GM12872 (cell line): Measurements from ENCODE around the gene UNC13A.

Experiments used
- TF ChIP-seq, protein P1 (sequence below): IDR thresholded peaks from 3 replicates; pipeline ENCODE4 v1.5.1; 2011; ENCODE audit warnings: low read depth, mild to moderate bottlenecking, low read length, moderate library complexity; ENCODE audit not compliant: insufficient read depth

Gene UNC13A

DNA sequence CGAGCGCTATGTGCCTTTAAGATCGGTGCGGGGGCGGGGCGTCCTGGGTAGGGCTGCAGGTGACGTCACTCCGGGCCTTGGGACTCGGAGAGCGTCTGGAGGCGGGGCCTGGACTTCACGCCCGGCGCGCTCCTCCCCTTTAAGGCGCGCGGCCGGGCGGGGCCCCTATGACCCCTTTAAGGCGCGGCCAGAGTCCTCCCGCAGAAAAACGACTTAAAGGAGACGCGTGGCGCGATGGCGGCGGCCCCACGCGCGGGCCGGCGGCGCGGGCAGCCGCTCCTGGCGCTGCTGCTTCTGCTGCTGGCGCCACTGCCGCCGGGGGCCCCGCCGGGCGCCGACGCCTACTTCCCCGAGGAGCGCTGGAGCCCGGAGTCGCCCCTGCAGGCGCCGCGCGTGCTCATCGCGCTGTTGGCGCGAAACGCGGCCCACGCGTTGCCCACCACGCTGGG is 132.7 kb downstream of the UNC13A start, which contains the start of gene COLGALT1:
Gene COLGALT1, plus strand, starts transcription at position 170 of the 449 bp plus-strand sequence. Its CDS starts 65 bp downstream, at position 235.
- TF ChIP-seq, protein P1, sequence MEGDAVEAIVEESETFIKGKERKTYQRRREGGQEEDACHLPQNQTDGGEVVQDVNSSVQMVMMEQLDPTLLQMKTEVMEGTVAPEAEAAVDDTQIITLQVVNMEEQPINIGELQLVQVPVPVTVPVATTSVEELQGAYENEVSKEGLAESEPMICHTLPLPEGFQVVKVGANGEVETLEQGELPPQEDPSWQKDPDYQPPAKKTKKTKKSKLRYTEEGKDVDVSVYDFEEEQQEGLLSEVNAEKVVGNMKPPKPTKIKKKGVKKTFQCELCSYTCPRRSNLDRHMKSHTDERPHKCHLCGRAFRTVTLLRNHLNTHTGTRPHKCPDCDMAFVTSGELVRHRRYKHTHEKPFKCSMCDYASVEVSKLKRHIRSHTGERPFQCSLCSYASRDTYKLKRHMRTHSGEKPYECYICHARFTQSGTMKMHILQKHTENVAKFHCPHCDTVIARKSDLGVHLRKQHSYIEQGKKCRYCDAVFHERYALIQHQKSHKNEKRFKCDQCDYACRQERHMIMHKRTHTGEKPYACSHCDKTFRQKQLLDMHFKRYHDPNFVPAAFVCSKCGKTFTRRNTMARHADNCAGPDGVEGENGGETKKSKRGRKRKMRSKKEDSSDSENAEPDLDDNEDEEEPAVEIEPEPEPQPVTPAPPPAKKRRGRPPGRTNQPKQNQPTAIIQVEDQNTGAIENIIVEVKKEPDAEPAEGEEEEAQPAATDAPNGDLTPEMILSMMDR: no peak

DNA sequence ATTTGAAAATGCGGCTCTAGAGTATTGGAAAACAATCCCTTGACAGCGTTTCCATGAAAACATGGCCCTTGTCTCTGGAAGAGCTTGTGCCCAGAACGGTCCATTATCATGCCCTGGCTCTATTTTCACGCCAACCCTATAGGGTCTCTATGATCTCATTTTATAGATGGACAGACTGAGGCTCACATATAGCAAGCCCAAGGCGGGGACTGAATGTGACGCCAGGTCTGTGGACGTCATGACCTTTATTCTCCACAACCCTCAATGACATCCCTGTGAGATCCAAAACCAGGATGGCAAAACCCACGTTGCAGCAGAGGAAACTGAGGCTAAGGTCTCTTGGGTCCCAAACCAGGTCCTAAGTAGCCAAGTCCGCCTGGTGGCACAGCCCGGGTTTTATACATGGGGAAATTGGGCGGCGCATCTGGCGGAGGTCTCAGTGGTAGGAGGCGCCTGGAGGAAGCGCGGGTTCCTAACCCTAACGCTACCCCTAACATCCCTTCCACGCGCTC is 133.1 kb downstream of the UNC13A start:
- TF ChIP-seq, protein P1: no peak

DNA sequence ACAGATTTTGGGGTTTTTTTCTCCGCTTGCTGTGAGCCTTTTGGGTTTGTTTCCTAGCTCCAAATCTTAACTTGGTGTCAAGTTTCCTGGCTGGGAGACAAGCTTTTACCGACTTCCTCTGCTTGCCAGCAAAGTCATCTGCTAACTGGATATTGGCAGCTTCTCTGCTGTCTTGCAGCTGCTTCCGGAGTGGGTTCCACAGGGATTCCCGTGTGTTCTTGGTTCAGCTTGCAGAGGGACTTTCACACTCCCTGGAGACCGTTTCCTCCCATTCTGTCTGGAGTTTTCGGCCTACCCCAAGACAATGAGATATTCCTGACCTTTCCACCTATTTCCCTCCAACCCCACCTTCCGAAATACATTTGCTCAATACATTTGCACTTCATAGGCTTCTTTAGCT is 134.9 kb downstream of the UNC13A start:
- TF ChIP-seq, protein P1: no peak
